Measurements from ENCODE around the gene COPG2. TPM values are rescaled to one million over a fixed set of nuclear protein-coding genes. Genes with fewer than 3 reads are reported as not detected.

COPG2 gene
- total and polyA plus RNA-seq, 2 donors (not counting 3 experiments of a cell fraction or from before 2014, with no cell fraction given), result 9.4 to 11.6 TPM

GRCh38 chr7:130615583-130615982 lies 53.0 kb downstream of the COPG2 start:
- Histone ChIP-seq H4K20me1 (replicated peaks; ENCODE audit: control insufficient read depth, extremely low read depth, insufficient read depth, low read length) (no peaks in the 10 kb centered on the region), H3K9me3 (replicated peaks; ENCODE audit: control insufficient read depth, insufficient read depth, low read length) (no peaks in the 10 kb centered on the region)
- no TSS peak for BruUV-seq (replicated peaks)

More at GRCh38 chr7:130615583-130615982, 53.0 kb downstream of the COPG2 start:
- no peaks in the 10 kb centered on the region for H3K9me1 ChIP-seq (replicated peaks; ENCODE audit: control insufficient read depth, extremely low read depth, insufficient read depth, low read length)
- ChIA-PET CTCF (no interaction called here), POLR2A (no interaction called here)
- H3K27ac ChIP-seq (ENCODE audit: insufficient read depth, low read depth, low read length), result no peak overlapping the region
- no peaks in the 10 kb centered on the region for H3K79me2 ChIP-seq (ENCODE audit: control insufficient read depth, insufficient read depth, low read length)
- intact Hi-C loops (cut with micrococcal nuclease) (no loop called here), dilution Hi-C loops (cut with MboI; ENCODE audit: extremely low pct_ligation_motif_present, low sequenced_read_pairs) (no loop called here)
- H3K36me3 ChIP-seq (ENCODE audit: control insufficient read depth in 2 of 2, extremely low read depth in 1 of 2, insufficient read depth in 2 of 2, low read length in 2 of 2), result peaks cover 0 to 2% of the 10 kb centered on the region in 2 experiments
- no peak overlapping the region for H3K4me3 ChIP-seq (replicated peaks in 1 of 3; ENCODE audit: insufficient read depth in 1 of 3, low read depth in 1 of 3, low read length in 3 of 3)
- no peak overlapping the region for H3K9ac ChIP-seq (replicated peaks; ENCODE audit: extremely low read depth, insufficient read depth, low read length)
- no peaks in the 10 kb centered on the region for H3K4me1 ChIP-seq (ENCODE audit: control insufficient read depth, extremely low read depth, insufficient read depth, low read length)
- no peak overlapping the region for H2AFZ ChIP-seq (ENCODE audit: low read depth, low read length)
- no peak overlapping the region for H3K4me2 ChIP-seq (ENCODE audit: insufficient read depth, low read length)
- TF ChIP-seq POLR2AphosphoS5 (IDR thresholded peaks at IDR 0.05; ENCODE audit: insufficient read depth, low read depth, low read length) (no peak), MAX (IDR thresholded peaks at IDR 0.05; ENCODE audit: insufficient read depth, insufficient read length) (no peak), JUN (IDR thresholded peaks at IDR 0.05; ENCODE audit: borderline replicate concordance, insufficient read depth, insufficient read length, low read depth) (no peak), GATA2 (IDR thresholded peaks at IDR 0.05; ENCODE audit: insufficient read depth, insufficient read length, low read depth, low read length) (no peak), EZH2 (IDR thresholded peaks at IDR 0.05; ENCODE audit: borderline replicate concordance, low read depth, low read length, severe bottlenecking) (no peak), POLR2A (IDR thresholded peaks at IDR 0.05; ENCODE audit: low read depth, low read length) (no peak), MYC (IDR thresholded peaks at IDR 0.05; ENCODE audit: low read depth, low read length) (no peak), FOS (IDR thresholded peaks at IDR 0.05; ENCODE audit: borderline replicate concordance, insufficient read depth, low read length) (no peak)
- TF ChIP-seq, protein P1, sequence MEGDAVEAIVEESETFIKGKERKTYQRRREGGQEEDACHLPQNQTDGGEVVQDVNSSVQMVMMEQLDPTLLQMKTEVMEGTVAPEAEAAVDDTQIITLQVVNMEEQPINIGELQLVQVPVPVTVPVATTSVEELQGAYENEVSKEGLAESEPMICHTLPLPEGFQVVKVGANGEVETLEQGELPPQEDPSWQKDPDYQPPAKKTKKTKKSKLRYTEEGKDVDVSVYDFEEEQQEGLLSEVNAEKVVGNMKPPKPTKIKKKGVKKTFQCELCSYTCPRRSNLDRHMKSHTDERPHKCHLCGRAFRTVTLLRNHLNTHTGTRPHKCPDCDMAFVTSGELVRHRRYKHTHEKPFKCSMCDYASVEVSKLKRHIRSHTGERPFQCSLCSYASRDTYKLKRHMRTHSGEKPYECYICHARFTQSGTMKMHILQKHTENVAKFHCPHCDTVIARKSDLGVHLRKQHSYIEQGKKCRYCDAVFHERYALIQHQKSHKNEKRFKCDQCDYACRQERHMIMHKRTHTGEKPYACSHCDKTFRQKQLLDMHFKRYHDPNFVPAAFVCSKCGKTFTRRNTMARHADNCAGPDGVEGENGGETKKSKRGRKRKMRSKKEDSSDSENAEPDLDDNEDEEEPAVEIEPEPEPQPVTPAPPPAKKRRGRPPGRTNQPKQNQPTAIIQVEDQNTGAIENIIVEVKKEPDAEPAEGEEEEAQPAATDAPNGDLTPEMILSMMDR (IDR thresholded peaks at IDR 0.05; ENCODE audit: extremely low read depth in 1 of 2, insufficient read depth in 1 of 2, low read depth in 1 of 2, low read length in 2 of 2), result no peak
- no peaks in the 10 kb centered on the region for H3K27me3 ChIP-seq (ENCODE audit: control insufficient read depth in 2 of 2, insufficient read depth in 2 of 2, low read length in 2 of 2)
- DNase-seq (ENCODE audit: low read depth, low spot score) (no peak), FAIRE-seq (no peak)
